Duodenal mucosa (tissue), 2 donors: ENCODE data around the gene GRB10.

Source experiments
- H3K27ac ChIP-seq: one replicate; pipeline ENCODE4 v1.7.0; 2013; ENCODE audit warnings: low read depth, low read length
- H3K27me3 ChIP-seq, 2 donors: one replicate each; pipeline ENCODE4 v1.7.0; 2013; ENCODE audit warnings: low read length in 2 of 2, control low read depth in 1 of 2; ENCODE audit not compliant: insufficient read depth in 2 of 2, control insufficient read depth in 1 of 2
- H3K36me3 ChIP-seq, 2 donors: one replicate each; pipeline ENCODE4 v1.7.0; 2013; ENCODE audit warnings: low read length in 2 of 2, control low read depth in 1 of 2; ENCODE audit not compliant: insufficient read depth in 2 of 2, control insufficient read depth in 1 of 2
- H3K4me1 ChIP-seq, 2 donors: one replicate each; pipeline ENCODE4 v1.7.0; 2013; ENCODE audit warnings: low read length in 2 of 2, control low read depth in 1 of 2; ENCODE audit not compliant: insufficient read depth in 2 of 2, control insufficient read depth in 1 of 2
- H3K4me3 ChIP-seq, 2 donors: one replicate each; pipeline ENCODE4 v1.7.0; 2013; ENCODE audit warnings: low read length in 2 of 2, low read depth in 1 of 2
- H3K9ac ChIP-seq, 2 donors: one replicate each; pipeline ENCODE4 v1.7.0; 2013; ENCODE audit warnings: low read length in 2 of 2, low read depth in 1 of 2
- H3K9me3 ChIP-seq, 2 donors: one replicate each; pipeline ENCODE4 v1.7.0; 2013; ENCODE audit warnings: low read length in 2 of 2, control low read depth in 1 of 2; ENCODE audit not compliant: control insufficient read depth in 1 of 2

Gene GRB10

GRCh38 chr7:50646069-50646468 is 136.6 kb downstream of the GRB10 start:
- Histone ChIP-seq H3K27me3 (no peaks in the 10 kb centered on the region), H3K9me3 (no peaks in the 10 kb centered on the region), H3K4me1 (peaks cover 0 to 4% of the 10 kb centered on the region in 2 donors), H3K27ac (no peak overlapping the region), H3K36me3 (peaks cover 0 to 3% of the 10 kb centered on the region in 2 donors), H3K4me3 (no peak overlapping the region), H3K9ac (no peak overlapping the region)

DNA sequence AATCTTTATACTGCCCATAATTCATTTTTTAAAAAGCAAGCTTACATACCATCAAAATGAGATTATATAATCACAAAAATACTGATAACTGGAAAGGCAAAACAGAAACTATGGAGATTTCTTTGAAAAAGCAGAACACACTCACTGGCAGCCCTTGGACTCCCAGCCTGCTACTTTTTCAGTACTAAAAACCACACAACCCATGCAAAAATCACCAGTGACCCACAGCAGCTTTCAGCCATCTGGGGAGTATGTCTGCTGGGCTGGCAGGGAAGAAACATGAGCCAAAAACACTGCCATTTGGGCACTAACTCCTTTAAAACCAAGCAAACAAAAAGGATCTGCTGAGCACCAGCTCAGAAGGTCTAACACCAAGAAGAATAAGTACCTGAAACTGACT is 137.5 kb downstream of the GRB10 start:
- H3K4me1 ChIP-seq = peaks cover 0 to 4% of the 10 kb centered on the region in 2 donors
- peaks cover 0 to 3% of the 10 kb centered on the region in 2 donors for H3K36me3 ChIP-seq
- H3K9me3 ChIP-seq = no peaks in the 10 kb centered on the region
- no peaks in the 10 kb centered on the region for H3K27me3 ChIP-seq
- H3K9ac ChIP-seq = no peak overlapping the region
- H3K4me3 ChIP-seq = no peak overlapping the region
- no peak overlapping the region for H3K27ac ChIP-seq

GRCh38 chr7:50644586-50644985 is 138.1 kb downstream of the GRB10 start:
- Histone ChIP-seq H3K27me3 (no peaks in the 10 kb centered on the region), H3K4me3 (no peak overlapping the region), H3K27ac (no peak overlapping the region), H3K36me3 (peaks cover 0 to 3% of the 10 kb centered on the region in 2 donors), H3K9me3 (no peaks in the 10 kb centered on the region), H3K4me1 (peaks cover 0 to 4% of the 10 kb centered on the region in 2 donors), H3K9ac (no peak overlapping the region)

- Histone ChIP-seq H3K9ac (no peak overlapping the region), H3K27ac (no peak overlapping the region), H3K27me3 (no peaks in the 10 kb centered on the region), H3K9me3 (no peaks in the 10 kb centered on the region), H3K4me1 (peaks cover 0 to 4% of the 10 kb centered on the region in 2 donors), H3K4me3 (no peak overlapping the region), H3K36me3 (peaks cover 0 to 3% of the 10 kb centered on the region in 2 donors)
Measured at GRCh38 chr7:50644114-50644513, 138.6 kb downstream of the GRB10 start.

DNA sequence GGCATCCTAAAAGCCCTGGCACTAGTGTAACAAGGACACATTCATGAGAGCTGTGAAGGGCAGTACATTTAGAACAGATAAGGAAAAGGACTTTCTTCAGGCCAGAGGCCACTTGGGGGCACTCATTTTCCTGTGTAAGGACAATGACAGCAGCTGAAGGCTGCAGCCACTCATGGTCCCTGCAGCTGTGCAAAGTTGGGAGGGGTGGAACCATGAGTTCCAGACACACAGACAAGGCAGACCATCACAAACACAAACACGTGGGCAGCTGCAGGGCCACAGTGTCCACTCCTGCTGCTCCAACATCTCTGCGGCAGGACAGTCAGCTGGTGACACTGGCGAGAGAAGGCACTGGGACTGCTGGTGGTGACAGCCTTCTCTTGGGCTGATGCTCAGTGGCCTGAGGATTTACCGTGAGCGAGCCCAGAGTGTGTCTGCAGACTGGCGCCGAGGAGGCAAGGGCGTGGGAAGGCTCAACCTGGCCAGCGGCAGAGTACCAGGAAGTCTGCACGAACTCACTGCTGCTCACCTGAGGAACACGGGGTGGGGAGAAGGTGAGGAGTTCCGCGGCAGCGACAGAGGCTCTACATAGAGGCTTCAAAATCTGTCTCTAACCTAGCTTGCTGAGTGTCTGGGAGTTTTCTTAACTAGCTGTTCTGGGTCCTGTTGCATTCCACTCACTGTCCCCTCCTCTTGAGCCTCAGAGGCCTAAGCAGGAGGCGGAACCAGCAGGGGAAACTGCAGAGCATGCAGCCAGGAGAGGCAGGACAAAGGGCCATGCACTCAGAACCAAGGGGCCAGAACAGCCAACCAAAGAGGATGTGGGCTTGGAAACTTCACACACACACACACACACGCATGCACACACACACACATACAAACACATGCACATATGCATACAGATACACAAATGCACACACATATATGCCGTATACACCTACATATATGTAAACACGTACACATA is 141.0 kb downstream of the GRB10 start:
- H3K9me3 ChIP-seq = no peaks in the 10 kb centered on the region
- H3K27me3 ChIP-seq = no peaks in the 10 kb centered on the region
- H3K36me3 ChIP-seq = peaks cover 0 to 3% of the 10 kb centered on the region in 2 donors
- no peak overlapping the region for H3K27ac ChIP-seq
- H3K4me3 ChIP-seq = no peak overlapping the region
- no peak overlapping the region for H3K9ac ChIP-seq
- H3K4me1 ChIP-seq = peaks cover 0 to 4% of the 10 kb centered on the region in 2 donors

- Histone ChIP-seq H3K27ac (no peak overlapping the region), H3K9ac (no peak overlapping the region)
Measured at GRCh38 chr7:50640779-50641178, 141.9 kb downstream of the GRB10 start.

DNA sequence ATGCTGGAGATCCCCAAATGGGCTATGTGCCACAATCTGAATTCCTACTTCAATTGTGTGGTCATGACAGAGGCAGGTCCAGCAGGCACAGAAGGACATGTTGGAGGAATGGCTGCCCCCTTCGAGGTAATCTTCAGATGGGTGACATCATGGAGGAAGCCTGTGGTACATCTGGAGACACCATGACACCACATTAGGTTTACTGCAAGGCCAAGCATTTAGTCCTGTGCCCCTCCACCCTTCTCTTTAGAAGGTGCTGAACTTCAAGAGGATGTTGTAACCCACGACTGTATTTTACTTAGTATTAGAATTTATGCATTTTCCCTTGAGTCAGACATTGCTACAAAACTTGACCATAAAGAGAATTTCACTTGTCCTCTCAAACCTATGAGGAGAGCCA is 142.4 kb downstream of the GRB10 start:
- H3K4me3 ChIP-seq = no peak overlapping the region
- peaks cover 0 to 4% of the 10 kb centered on the region in 2 donors for H3K4me1 ChIP-seq
- H3K27ac ChIP-seq = no peak overlapping the region
- H3K27me3 ChIP-seq = no peaks in the 10 kb centered on the region
- H3K9ac ChIP-seq = no peak overlapping the region
- peaks cover 0 to 3% of the 10 kb centered on the region in 2 donors for H3K36me3 ChIP-seq
- no peaks in the 10 kb centered on the region for H3K9me3 ChIP-seq

More at GRCh38 chr7:50640779-50641178, 141.9 kb downstream of the GRB10 start:
- H3K4me3 ChIP-seq = no peak overlapping the region
- H3K27me3 ChIP-seq = no peaks in the 10 kb centered on the region
- peaks cover 0 to 3% of the 10 kb centered on the region in 2 donors for H3K36me3 ChIP-seq
- no peaks in the 10 kb centered on the region for H3K9me3 ChIP-seq
- peaks cover 0 to 4% of the 10 kb centered on the region in 2 donors for H3K4me1 ChIP-seq

DNA sequence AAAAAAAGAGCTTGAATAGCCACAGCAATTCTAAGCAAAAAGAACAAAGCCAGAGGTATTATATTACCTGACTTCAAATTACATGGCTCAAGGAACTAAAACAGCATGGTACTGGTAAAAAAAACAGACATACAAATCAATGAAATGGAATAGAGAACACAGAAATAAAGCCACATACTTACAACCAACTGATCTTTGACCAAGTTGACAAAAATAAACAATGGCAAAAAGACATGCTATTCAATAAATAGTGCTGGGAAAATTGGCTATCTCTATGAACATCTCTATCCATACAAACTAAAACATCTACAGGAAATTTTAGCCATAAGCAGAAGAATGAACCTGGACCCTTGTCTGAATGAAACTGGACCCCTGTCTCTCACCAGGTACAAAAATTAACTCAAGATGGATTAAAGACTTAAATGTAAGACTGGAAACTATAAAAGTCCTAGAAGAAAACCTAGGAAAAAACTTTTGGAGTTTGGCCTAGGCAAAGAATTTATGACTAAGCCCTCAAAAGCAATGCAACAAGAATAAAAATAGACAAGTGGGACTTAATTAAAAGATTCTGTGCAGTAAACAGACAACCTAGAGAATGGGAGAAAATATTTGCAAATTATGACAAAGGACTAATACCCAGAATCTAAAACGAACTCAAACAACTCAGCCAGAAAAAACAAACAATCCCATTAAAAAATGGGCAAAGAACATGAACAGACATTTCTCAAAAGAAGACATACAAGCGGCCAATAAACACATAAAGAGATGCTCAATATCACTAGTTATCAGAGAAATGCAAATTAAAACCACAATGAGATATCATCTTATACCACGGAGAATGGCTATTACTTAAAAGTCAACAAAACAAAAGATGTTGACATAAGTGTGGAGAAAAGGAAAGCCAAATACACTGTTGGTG is 144.7 kb downstream of the GRB10 start:
- no peak overlapping the region for H3K27ac ChIP-seq
- no peak overlapping the region for H3K4me3 ChIP-seq
- no peaks in the 10 kb centered on the region for H3K27me3 ChIP-seq
- H3K36me3 ChIP-seq = peaks cover 0 to 3% of the 10 kb centered on the region in 2 donors
- no peak overlapping the region for H3K9ac ChIP-seq
- no peaks in the 10 kb centered on the region for H3K9me3 ChIP-seq
- H3K4me1 ChIP-seq = peaks cover 2 to 4% of the 10 kb centered on the region in 2 donors

- no peaks in the 10 kb centered on the region for H3K36me3 ChIP-seq
- H3K27me3 ChIP-seq = no peaks in the 10 kb centered on the region
- no peak overlapping the region for H3K9ac ChIP-seq
- H3K4me3 ChIP-seq = no peak overlapping the region
- no peak overlapping the region for H3K27ac ChIP-seq
- H3K4me1 ChIP-seq = peaks cover 11 to 14% of the 10 kb centered on the region in 2 donors
- no peaks in the 10 kb centered on the region for H3K9me3 ChIP-seq
Measured at GRCh38 chr7:50634378-50634777, 148.3 kb downstream of the GRB10 start.

GRCh38 chr7:50633414-50633710 is 149.3 kb downstream of the GRB10 start:
- H3K27ac ChIP-seq = no peak overlapping the region
- peaks cover 11 to 14% of the 10 kb centered on the region in 2 donors for H3K4me1 ChIP-seq
- no peak overlapping the region for H3K9ac ChIP-seq
- no peaks in the 10 kb centered on the region for H3K36me3 ChIP-seq
- H3K27me3 ChIP-seq = no peaks in the 10 kb centered on the region
- H3K4me3 ChIP-seq = no peak overlapping the region
- no peaks in the 10 kb centered on the region for H3K9me3 ChIP-seq
